ENCODE measurements around the gene SCN11A.

DNA sequence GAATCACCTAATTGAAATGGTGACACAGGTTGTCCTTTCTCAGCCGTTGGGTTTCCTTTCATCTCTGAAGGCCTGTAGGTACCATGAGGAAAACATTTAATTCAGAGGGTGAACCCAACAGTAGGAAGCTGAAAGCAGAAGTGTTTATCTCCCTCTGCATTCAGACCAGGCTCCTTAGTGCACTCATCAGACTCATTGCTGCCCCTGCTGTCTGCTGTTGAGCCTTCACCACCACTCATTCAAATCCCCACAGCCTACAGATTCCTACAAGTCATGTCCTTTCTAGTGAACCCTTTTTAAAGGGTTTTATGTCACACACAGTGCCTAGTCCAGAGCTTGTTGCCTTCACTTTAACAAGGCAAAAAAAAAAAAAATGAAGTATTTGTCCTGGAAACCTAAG lies 13.5 kb upstream of the SCN11A start:
- TF ChIP-seq, protein P1, sequence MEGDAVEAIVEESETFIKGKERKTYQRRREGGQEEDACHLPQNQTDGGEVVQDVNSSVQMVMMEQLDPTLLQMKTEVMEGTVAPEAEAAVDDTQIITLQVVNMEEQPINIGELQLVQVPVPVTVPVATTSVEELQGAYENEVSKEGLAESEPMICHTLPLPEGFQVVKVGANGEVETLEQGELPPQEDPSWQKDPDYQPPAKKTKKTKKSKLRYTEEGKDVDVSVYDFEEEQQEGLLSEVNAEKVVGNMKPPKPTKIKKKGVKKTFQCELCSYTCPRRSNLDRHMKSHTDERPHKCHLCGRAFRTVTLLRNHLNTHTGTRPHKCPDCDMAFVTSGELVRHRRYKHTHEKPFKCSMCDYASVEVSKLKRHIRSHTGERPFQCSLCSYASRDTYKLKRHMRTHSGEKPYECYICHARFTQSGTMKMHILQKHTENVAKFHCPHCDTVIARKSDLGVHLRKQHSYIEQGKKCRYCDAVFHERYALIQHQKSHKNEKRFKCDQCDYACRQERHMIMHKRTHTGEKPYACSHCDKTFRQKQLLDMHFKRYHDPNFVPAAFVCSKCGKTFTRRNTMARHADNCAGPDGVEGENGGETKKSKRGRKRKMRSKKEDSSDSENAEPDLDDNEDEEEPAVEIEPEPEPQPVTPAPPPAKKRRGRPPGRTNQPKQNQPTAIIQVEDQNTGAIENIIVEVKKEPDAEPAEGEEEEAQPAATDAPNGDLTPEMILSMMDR (IDR thresholded peaks at IDR 0.05): no peak
- TF ChIP-seq POLR2A (IDR thresholded peaks at IDR 0.05): no peak

Data from sigmoid colon (tissue), 3 donors.